Measurements from ENCODE around the gene NTM. TPM values are rescaled to one million over a fixed set of nuclear protein-coding genes. Genes with fewer than 3 reads are reported as not detected.
A peak's percentile ranks its signal among the peaks of the same experiment; 100 is the strongest.

The NTM gene
- total and polyA plus RNA-seq, 2 donors (not counting 1 experiment from before 2014, with no cell fraction given) = 12.3 to 28.6 TPM

- H3K4me1 ChIP-seq (ENCODE audit: control insufficient read depth, extremely low read depth, insufficient read depth, low read length) = peaks cover 12% of the 10 kb centered on the region
- no peaks in the 10 kb centered on the region for H3K9me3 ChIP-seq (ENCODE audit: control insufficient read depth, insufficient read depth, low read depth, low read length)
- TF ChIP-seq EZH2 (IDR thresholded peaks at IDR 0.05; ENCODE audit: low read length, missing control alignments) = no peak
- TF ChIP-seq, protein P1, sequence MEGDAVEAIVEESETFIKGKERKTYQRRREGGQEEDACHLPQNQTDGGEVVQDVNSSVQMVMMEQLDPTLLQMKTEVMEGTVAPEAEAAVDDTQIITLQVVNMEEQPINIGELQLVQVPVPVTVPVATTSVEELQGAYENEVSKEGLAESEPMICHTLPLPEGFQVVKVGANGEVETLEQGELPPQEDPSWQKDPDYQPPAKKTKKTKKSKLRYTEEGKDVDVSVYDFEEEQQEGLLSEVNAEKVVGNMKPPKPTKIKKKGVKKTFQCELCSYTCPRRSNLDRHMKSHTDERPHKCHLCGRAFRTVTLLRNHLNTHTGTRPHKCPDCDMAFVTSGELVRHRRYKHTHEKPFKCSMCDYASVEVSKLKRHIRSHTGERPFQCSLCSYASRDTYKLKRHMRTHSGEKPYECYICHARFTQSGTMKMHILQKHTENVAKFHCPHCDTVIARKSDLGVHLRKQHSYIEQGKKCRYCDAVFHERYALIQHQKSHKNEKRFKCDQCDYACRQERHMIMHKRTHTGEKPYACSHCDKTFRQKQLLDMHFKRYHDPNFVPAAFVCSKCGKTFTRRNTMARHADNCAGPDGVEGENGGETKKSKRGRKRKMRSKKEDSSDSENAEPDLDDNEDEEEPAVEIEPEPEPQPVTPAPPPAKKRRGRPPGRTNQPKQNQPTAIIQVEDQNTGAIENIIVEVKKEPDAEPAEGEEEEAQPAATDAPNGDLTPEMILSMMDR (conservative IDR thresholded peaks at IDR 0.05 in 1 of 2, IDR thresholded peaks at IDR 0.05 in 1 of 2; ENCODE audit: low read depth in 1 of 2, low read length in 2 of 2) = no peak
- H3K9ac ChIP-seq (ENCODE audit: insufficient read depth, low read length) = no peak overlapping the region
- H3K36me3 ChIP-seq (ENCODE audit: control insufficient read depth, insufficient read depth, low read length) = no peaks in the 10 kb centered on the region
- H2AFZ ChIP-seq (ENCODE audit: low read length) = no peak overlapping the region
- H3K4me3 ChIP-seq (replicated peaks in 1 of 4; ENCODE audit: control extremely low read depth in 1 of 4, insufficient read depth in 1 of 4, low read depth in 3 of 4, low read length in 4 of 4) = no peak overlapping the region
- H3K27me3 ChIP-seq (ENCODE audit: control insufficient read depth, insufficient read depth, low read length) = no peaks in the 10 kb centered on the region
- H3K79me2 ChIP-seq (ENCODE audit: control insufficient read depth, insufficient read depth, low read length) = no peaks in the 10 kb centered on the region
- DNase-seq (ENCODE audit: low read depth in 2 of 2) = no peak
- no peak overlapping the region for H3K27ac ChIP-seq (ENCODE audit: insufficient read depth, low read length)
- no peak overlapping the region for H3K4me2 ChIP-seq (ENCODE audit: extremely low read depth, insufficient read depth, low read length)
- no peaks in the 10 kb centered on the region for H4K20me1 ChIP-seq (ENCODE audit: control insufficient read depth, extremely low read depth, insufficient read depth, low read length)
These were observed 514.2 kb downstream of the NTM start for GRCh38 chr11:131884461-131885073.

DNA sequence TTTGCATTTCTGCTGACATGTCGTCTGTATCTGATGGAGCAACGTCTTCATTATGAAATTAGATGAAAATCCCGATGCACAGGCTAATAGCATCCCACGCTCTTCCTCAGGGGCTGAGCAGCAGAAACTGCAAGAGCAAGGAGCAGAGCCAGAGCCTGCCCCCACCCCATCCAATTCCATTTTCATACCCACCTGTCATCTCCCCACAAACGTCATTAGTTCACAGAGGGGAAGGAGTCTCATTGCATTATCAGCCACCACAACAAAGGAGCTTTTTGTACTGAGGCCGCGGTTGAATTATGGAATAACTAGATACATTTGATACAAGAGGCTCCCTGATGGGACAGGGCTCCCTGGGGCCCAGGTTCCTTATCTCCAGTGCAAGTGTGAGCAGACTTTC, 515.0 kb downstream of the NTM start:
- H3K4me3 ChIP-seq (replicated peaks in 1 of 4; ENCODE audit: control extremely low read depth in 1 of 4, insufficient read depth in 1 of 4, low read depth in 3 of 4, low read length in 4 of 4) = no peak overlapping the region
- H2AFZ ChIP-seq (ENCODE audit: low read length) = no peak overlapping the region
- H4K20me1 ChIP-seq (ENCODE audit: control insufficient read depth, extremely low read depth, insufficient read depth, low read length) = no peaks in the 10 kb centered on the region
- H3K9ac ChIP-seq (ENCODE audit: insufficient read depth, low read length) = no peak overlapping the region
- no peak for DNase-seq (ENCODE audit: low read depth in 2 of 2)
- H3K79me2 ChIP-seq (ENCODE audit: control insufficient read depth, insufficient read depth, low read length) = no peaks in the 10 kb centered on the region
- H3K27me3 ChIP-seq (ENCODE audit: control insufficient read depth, insufficient read depth, low read length) = no peaks in the 10 kb centered on the region
- H3K4me1 ChIP-seq (ENCODE audit: control insufficient read depth, extremely low read depth, insufficient read depth, low read length) = peaks cover 14% of the 10 kb centered on the region
- H3K36me3 ChIP-seq (ENCODE audit: control insufficient read depth, insufficient read depth, low read length) = no peaks in the 10 kb centered on the region
- TF ChIP-seq, protein P1 (conservative IDR thresholded peaks at IDR 0.05 in 1 of 2, IDR thresholded peaks at IDR 0.05 in 1 of 2; ENCODE audit: low read depth in 1 of 2, low read length in 2 of 2) = no peak
- no peak for TF ChIP-seq EZH2 (IDR thresholded peaks at IDR 0.05; ENCODE audit: low read length, missing control alignments)
- H3K9me3 ChIP-seq (ENCODE audit: control insufficient read depth, insufficient read depth, low read depth, low read length) = no peaks in the 10 kb centered on the region
- H3K27ac ChIP-seq (ENCODE audit: insufficient read depth, low read length) = no peak overlapping the region
- H3K4me2 ChIP-seq (ENCODE audit: extremely low read depth, insufficient read depth, low read length) = no peak overlapping the region

DNA sequence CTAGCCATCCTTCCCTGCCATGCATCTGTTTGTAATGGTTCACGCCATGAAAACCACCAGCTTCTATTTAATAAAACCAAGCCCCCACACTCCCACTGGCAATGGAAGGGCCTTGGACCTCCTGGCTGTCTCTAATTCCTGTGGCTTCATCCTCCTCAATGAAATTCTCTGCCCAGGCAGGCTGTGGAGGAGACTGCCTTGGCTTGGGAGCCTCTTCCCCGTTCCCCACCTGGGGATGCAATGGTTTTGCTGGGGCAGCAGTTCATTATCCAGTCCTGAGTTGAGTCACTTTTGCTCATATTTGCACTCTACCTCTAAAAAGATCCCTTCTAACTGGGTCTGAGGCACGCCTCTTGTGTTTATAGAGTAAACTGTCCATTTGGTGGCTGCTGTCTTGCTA, 515.8 kb downstream of the NTM start:
- TF ChIP-seq EZH2 (IDR thresholded peaks at IDR 0.05; ENCODE audit: low read length, missing control alignments) = no peak
- TF ChIP-seq, protein P1 (conservative IDR thresholded peaks at IDR 0.05 in 1 of 2, IDR thresholded peaks at IDR 0.05 in 1 of 2; ENCODE audit: low read depth in 1 of 2, low read length in 2 of 2) = no peak

More for the DNA sequence above, 515.8 kb downstream of the NTM start:
- no peaks in the 10 kb centered on the region for H3K79me2 ChIP-seq (ENCODE audit: control insufficient read depth, insufficient read depth, low read length)
- H4K20me1 ChIP-seq (ENCODE audit: control insufficient read depth, extremely low read depth, insufficient read depth, low read length) = no peaks in the 10 kb centered on the region
- H2AFZ ChIP-seq (ENCODE audit: low read length) = no peak overlapping the region
- peak in 1 of 2 donors; percentile 38 for DNase-seq (ENCODE audit: low read depth in 2 of 2)
- no peaks in the 10 kb centered on the region for H3K27me3 ChIP-seq (ENCODE audit: control insufficient read depth, insufficient read depth, low read length)
- no peak overlapping the region for H3K4me2 ChIP-seq (ENCODE audit: extremely low read depth, insufficient read depth, low read length)
- H3K27ac ChIP-seq (ENCODE audit: insufficient read depth, low read length) = no peak overlapping the region
- H3K4me3 ChIP-seq (replicated peaks in 1 of 4; ENCODE audit: control extremely low read depth in 1 of 4, insufficient read depth in 1 of 4, low read depth in 3 of 4, low read length in 4 of 4) = no peak overlapping the region
- no peaks in the 10 kb centered on the region for H3K36me3 ChIP-seq (ENCODE audit: control insufficient read depth, insufficient read depth, low read length)
- no peaks in the 10 kb centered on the region for H3K9me3 ChIP-seq (ENCODE audit: control insufficient read depth, insufficient read depth, low read depth, low read length)
- peaks cover 14% of the 10 kb centered on the region for H3K4me1 ChIP-seq (ENCODE audit: control insufficient read depth, extremely low read depth, insufficient read depth, low read length)
- H3K9ac ChIP-seq (ENCODE audit: insufficient read depth, low read length) = no peak overlapping the region
